Neural cell (in vitro differentiated cells): ENCODE data around the gene AWAT2.

Source experiments
- CTCF ChIP-seq: fragments of 450-650 bp; IDR thresholded peaks from 2 replicates; pipeline ENCODE4 v1.5.1; 2014; ENCODE audit warnings: antibody characterized with exemption, mild to moderate bottlenecking, moderate library complexity; ENCODE audit not compliant: poor library complexity, severe bottlenecking
- EP300 ChIP-seq: fragments of 450-650 bp; conservative IDR thresholded peaks from 2 replicates; pipeline ENCODE4 v1.6.1; 2014; ENCODE audit warnings: antibody characterized with exemption, mild to moderate bottlenecking, moderate library complexity; ENCODE audit not compliant: poor library complexity, severe bottlenecking
- EZH2 ChIP-seq: fragments of 200-600, 300-800 bp; shearing (Covaris generic), sonication (generic); IDR thresholded peaks from 2 replicates; pipeline ENCODE4 v1.6.1; 2014; ENCODE audit warnings: antibody characterized with exemption, low read length, borderline replicate concordance, mild to moderate bottlenecking; ENCODE audit not compliant: insufficient read depth, poor library complexity, severe bottlenecking
- POLR2AphosphoS5 ChIP-seq: IDR thresholded peaks from 2 replicates; pipeline ENCODE4 v1.6.1; 2012
- REST ChIP-seq: IDR thresholded peaks from 2 replicates; pipeline ENCODE4 v1.6.1; 2012; ENCODE audit warnings: borderline replicate concordance
- SMC3 ChIP-seq: fragments of 450-650 bp; conservative IDR thresholded peaks from 2 replicates; pipeline ENCODE4 v1.6.1; 2014; ENCODE audit warnings: antibody characterized with exemption, mild to moderate bottlenecking, moderate library complexity; ENCODE audit not compliant: poor library complexity

DNA sequence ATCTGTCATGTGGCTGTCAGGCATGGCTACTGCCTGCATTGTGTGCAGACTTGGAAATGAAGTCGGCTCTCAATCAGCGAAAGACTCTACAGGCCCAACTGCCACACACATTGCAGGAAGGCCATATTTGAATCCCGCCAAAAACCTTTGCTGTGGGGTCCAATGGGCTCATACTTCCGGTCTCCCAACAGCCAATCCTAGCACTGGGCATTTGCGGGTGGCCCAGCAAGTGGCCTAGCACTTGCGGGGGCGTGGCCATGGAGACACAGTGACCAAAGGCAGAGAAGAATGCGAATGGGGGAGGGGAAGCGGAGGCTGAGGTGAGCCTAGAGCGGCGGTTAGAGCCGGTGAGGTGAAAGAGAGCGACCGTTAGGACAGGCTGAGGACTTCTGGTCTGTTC, 12.3 kb upstream of the AWAT2 start, which contains the start of gene OTUD6A:
- TF ChIP-seq CTCF, result no peak
- TF ChIP-seq EZH2, result no peak
- TF ChIP-seq REST, result no peak
- no peak for TF ChIP-seq EP300
- no peak for TF ChIP-seq SMC3
- no peak for TF ChIP-seq POLR2AphosphoS5
